ENCODE data around the gene ZNF581. TPM values are rescaled to one million over a fixed set of nuclear protein-coding genes. Genes with fewer than 3 reads are reported as not detected.

ZNF581 gene
- total RNA-seq, 1 donor from 2014 or later: 22.7 TPM

DNA sequence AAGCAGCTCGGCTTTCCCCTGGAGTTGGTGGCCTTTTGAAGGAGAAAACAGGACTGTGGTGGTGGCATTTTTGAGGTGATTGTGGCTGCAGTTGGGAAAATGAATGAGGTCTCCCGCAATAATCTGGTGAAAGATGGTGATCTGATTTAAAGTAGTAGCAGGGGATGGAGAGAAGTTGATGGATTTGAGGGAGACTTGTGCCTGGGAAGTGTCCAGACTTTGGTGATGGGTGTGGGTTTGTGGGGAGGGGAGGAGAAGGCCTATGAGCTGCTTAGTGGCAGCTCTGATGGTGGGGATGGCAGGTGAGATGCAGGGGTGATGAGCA is 27.6 kb downstream of the ZNF581 start:
- Histone ChIP-seq H3K36me3 (peaks cover 78% of the 10 kb centered on the region), H3K4me3 (no peak overlapping the region), H3K4me1 (peaks cover 3% of the 10 kb centered on the region), H3K27me3 (ENCODE audit: low read depth) (no peaks in the 10 kb centered on the region), H3K27ac (no peak overlapping the region), H3K9me3 (no peaks in the 10 kb centered on the region)
- intact Hi-C loops (cut with DNase I): no loop called here
- TF ChIP-seq, protein P1, sequence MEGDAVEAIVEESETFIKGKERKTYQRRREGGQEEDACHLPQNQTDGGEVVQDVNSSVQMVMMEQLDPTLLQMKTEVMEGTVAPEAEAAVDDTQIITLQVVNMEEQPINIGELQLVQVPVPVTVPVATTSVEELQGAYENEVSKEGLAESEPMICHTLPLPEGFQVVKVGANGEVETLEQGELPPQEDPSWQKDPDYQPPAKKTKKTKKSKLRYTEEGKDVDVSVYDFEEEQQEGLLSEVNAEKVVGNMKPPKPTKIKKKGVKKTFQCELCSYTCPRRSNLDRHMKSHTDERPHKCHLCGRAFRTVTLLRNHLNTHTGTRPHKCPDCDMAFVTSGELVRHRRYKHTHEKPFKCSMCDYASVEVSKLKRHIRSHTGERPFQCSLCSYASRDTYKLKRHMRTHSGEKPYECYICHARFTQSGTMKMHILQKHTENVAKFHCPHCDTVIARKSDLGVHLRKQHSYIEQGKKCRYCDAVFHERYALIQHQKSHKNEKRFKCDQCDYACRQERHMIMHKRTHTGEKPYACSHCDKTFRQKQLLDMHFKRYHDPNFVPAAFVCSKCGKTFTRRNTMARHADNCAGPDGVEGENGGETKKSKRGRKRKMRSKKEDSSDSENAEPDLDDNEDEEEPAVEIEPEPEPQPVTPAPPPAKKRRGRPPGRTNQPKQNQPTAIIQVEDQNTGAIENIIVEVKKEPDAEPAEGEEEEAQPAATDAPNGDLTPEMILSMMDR (IDR thresholded peaks at IDR 0.05): no peak
- DNase-seq (no peak), ATAC-seq (no peak)

GRCh38 chr19:55672418-55672817 is 29.0 kb downstream of the ZNF581 start:
- DNase-seq: no peak
- Histone ChIP-seq H3K4me3 (no peak overlapping the region), H3K36me3 (peaks cover 64% of the 10 kb centered on the region), H3K27ac (no peak overlapping the region), H3K9me3 (no peaks in the 10 kb centered on the region), H3K27me3 (ENCODE audit: low read depth) (no peaks in the 10 kb centered on the region), H3K4me1 (peaks cover 18% of the 10 kb centered on the region)
- TF ChIP-seq, protein P1 (IDR thresholded peaks at IDR 0.05): no peak
- intact Hi-C loops (cut with DNase I): no loop called here
- no peak for ATAC-seq

DNA sequence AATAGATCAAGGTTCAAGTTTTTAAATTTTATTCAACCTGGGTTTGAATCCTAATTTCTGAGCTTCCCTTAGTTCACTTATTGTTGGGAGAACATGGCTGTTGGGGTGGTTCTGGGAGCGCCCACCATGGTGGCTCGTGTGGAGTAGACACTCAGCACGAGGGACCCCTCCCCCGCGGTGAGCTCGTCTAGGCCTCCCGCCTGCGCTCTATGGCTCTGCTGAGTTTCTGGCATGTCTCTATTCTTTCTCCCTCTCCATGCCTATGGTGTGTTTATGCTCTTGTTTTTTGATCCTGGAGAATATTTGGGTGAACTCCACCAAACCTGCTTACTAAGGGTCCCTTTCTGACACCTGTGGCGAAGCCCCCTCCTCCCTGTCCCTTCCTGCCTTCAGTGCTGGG is 30.0 kb downstream of the ZNF581 start:
- DNase-seq (no peak), ATAC-seq (no peak)
- peaks cover 28% of the 10 kb centered on the region for H3K4me1 ChIP-seq
- no peak overlapping the region for H3K27ac ChIP-seq
- no peak overlapping the region for H3K4me3 ChIP-seq
- H3K27me3 ChIP-seq (ENCODE audit: low read depth): no peaks in the 10 kb centered on the region
- intact Hi-C loops (cut with DNase I): no loop called here
- H3K36me3 ChIP-seq: peaks cover 58% of the 10 kb centered on the region
- TF ChIP-seq, protein P1 (IDR thresholded peaks at IDR 0.05): no peak
- no peaks in the 10 kb centered on the region for H3K9me3 ChIP-seq

- ATAC-seq (no peak), DNase-seq (no peak)
- intact Hi-C loops (cut with DNase I): no loop called here
- H3K27me3 ChIP-seq (ENCODE audit: low read depth): no peaks in the 10 kb centered on the region
- peaks cover 32% of the 10 kb centered on the region for H3K4me1 ChIP-seq
- TF ChIP-seq, protein P1 (IDR thresholded peaks at IDR 0.05): no peak
- no peaks in the 10 kb centered on the region for H3K9me3 ChIP-seq
- H3K4me3 ChIP-seq: no peak overlapping the region
- H3K27ac ChIP-seq: no peak overlapping the region
- H3K36me3 ChIP-seq: peaks cover 58% of the 10 kb centered on the region
These were observed 30.4 kb downstream of the ZNF581 start for GRCh38 chr19:55673889-55674288.

DNA sequence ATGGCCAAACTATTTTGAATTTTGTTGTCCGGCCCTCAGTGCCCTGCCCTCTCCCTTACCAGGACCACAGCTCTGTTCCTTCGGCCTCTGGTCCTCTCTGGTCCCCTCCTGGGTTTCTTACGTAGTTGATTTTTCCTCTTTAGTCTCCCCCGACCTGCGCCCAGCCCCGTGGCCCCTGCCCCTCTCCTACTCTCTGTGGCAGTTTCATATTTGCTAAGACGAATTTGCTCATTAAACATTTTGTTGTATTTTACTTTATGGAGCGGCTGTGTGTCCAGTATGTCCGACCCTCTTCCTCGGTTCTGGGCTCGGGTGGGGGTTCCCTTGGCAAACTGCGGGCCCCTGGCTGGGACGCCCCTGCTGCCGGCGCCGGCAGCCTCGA is 31.0 kb downstream of the ZNF581 start:
- H3K4me1 ChIP-seq: peaks cover 33% of the 10 kb centered on the region
- H3K27me3 ChIP-seq (ENCODE audit: low read depth): no peaks in the 10 kb centered on the region

More for the DNA sequence above, 31.0 kb downstream of the ZNF581 start:
- no peaks in the 10 kb centered on the region for H3K9me3 ChIP-seq
- peak overlapping the region; percentile 85 for H3K4me3 ChIP-seq
- H3K27ac ChIP-seq: peak overlapping the region; percentile 90
- intact Hi-C loops (cut with DNase I): no loop called here
- H3K36me3 ChIP-seq: peaks cover 58% of the 10 kb centered on the region
- DNase-seq (no peak), ATAC-seq (no peak)
- TF ChIP-seq, protein P1 (IDR thresholded peaks at IDR 0.05): no peak

Data from lower lobe of right lung (tissue), 2 donors.